OCI-LY3 (cell line): ENCODE measurements around the gene DDX41.

ENCODE experiments used
- H2AFZ ChIP-seq: fragments of 200-600, 300-600 bp; shearing (Covaris generic); 2 replicates; pipeline ENCODE4 v1.6.0; 2014; ENCODE audit warnings: antibody characterized with exemption, low read depth, low read length
- H3K27ac ChIP-seq: fragments of 200-600, 300-600 bp; sonication (generic); 2 replicates; pipeline ENCODE4 v1.5.1; 2014; ENCODE audit warnings: mild to moderate bottlenecking, low read length, moderate library complexity, mixed read lengths
- H3K27me3 ChIP-seq: fragments of 200-600, 300-600 bp; sonication (generic); 2 replicates; pipeline ENCODE4 v1.6.1; 2014; ENCODE audit warnings: low read depth, low read length, mixed read lengths
- H3K36me3 ChIP-seq: fragments of 200-600, 300-600 bp; sonication (generic); replicated peaks from 2 replicates; pipeline ENCODE3; 2014; ENCODE audit warnings: low read depth, low read length, mixed read lengths
- H3K4me1 ChIP-seq: fragments of 300-600, 200-600 bp; sonication (generic); 2 replicates; pipeline ENCODE4 v1.6.1; 2014; ENCODE audit warnings: low read length, mixed read lengths
- H3K4me2 ChIP-seq: fragments of 200-600, 300-600 bp; sonication (generic); 2 replicates; pipeline ENCODE4 v1.6.1; 2014; ENCODE audit warnings: low read length, mixed read lengths
- H3K4me3 ChIP-seq: fragments of 300-600, 200-600 bp; sonication (generic); 2 replicates; pipeline ENCODE4 v1.5.1; 2014; ENCODE audit warnings: antibody characterized with exemption, mild to moderate bottlenecking, low read length, moderate library complexity
- H3K79me2 ChIP-seq: fragments of 300-600, 200-600 bp; shearing (Covaris generic); 2 replicates; pipeline ENCODE4 v1.6.1; 2014; ENCODE audit warnings: mild to moderate bottlenecking, low read length, mixed read lengths
- H3K9ac ChIP-seq: fragments of 300-600, 200-600 bp; shearing (Covaris generic); 2 replicates; pipeline ENCODE4 v1.6.0; 2014; ENCODE audit warnings: mild to moderate bottlenecking, low read length, moderate library complexity
- H3K9me3 ChIP-seq: fragments of 200-600, 300-600 bp; shearing (Covaris generic); 2 replicates; pipeline ENCODE4 v1.6.1; 2014; ENCODE audit warnings: low read length, mixed read lengths; ENCODE audit not compliant: insufficient read depth
- H4K20me1 ChIP-seq: fragments of 200-600, 300-600 bp; sonication (generic); 2 replicates; pipeline ENCODE4 v1.6.1; 2016; ENCODE audit warnings: low read length, mixed read lengths; ENCODE audit not compliant: insufficient read depth
- CTCF ChIP-seq: fragments of 200-600, 300-600 bp; sonication (generic); IDR thresholded peaks from 2 replicates; pipeline ENCODE4 v1.5.1; 2014; ENCODE audit warnings: antibody characterized with exemption, low read length, low read depth
- EZH2phosphoT487 ChIP-seq: fragments of 200-600 bp; shearing (Covaris generic); IDR thresholded peaks from 2 replicates; pipeline ENCODE4 v1.6.1; 2018; ENCODE audit warnings: antibody characterized with exemption, mixed run types, low read depth

The DDX41 gene

GRCh38 chr5:177523711-177524538 is 7.2 kb upstream of the DDX41 start:
- Histone ChIP-seq H3K9ac (no peak overlapping the region), H3K27ac (no peak overlapping the region), H3K36me3 (peaks cover 36% of the 10 kb centered on the region)

GRCh38 chr5:177520916-177521513 is 4.3 kb upstream of the DDX41 start:
- Histone ChIP-seq H3K27me3 (no peaks in the 10 kb centered on the region), H3K4me1 (peaks cover 1% of the 10 kb centered on the region), H3K27ac (no peak overlapping the region), H3K4me3 (no peak overlapping the region), H3K9me3 (no peaks in the 10 kb centered on the region), H3K9ac (no peak overlapping the region), H3K4me2 (no peak overlapping the region), H3K79me2 (peaks cover 10% of the 10 kb centered on the region), H2AFZ (no peak overlapping the region), H4K20me1 (no peaks in the 10 kb centered on the region), H3K36me3 (peaks cover 27% of the 10 kb centered on the region)
- TF ChIP-seq EZH2phosphoT487, result no peak
- no peak for TF ChIP-seq CTCF

More at GRCh38 chr5:177523711-177524538, 7.2 kb upstream of the DDX41 start:
- Histone ChIP-seq H2AFZ (no peak overlapping the region), H3K4me3 (no peak overlapping the region), H3K79me2 (no peaks in the 10 kb centered on the region), H3K27me3 (no peaks in the 10 kb centered on the region), H3K4me2 (no peak overlapping the region), H3K9me3 (no peaks in the 10 kb centered on the region), H3K4me1 (no peaks in the 10 kb centered on the region), H4K20me1 (no peaks in the 10 kb centered on the region)
- TF ChIP-seq CTCF (no peak), EZH2phosphoT487 (no peak)

- Histone ChIP-seq H3K4me1 (peaks cover 9% of the 10 kb centered on the region), H3K27me3 (no peaks in the 10 kb centered on the region), H3K79me2 (peaks cover 17% of the 10 kb centered on the region), H3K9ac (no peak overlapping the region), H3K36me3 (peaks cover 25% of the 10 kb centered on the region), H4K20me1 (no peaks in the 10 kb centered on the region), H3K4me3 (no peak overlapping the region), H3K27ac (no peak overlapping the region), H2AFZ (no peak overlapping the region), H3K4me2 (no peak overlapping the region), H3K9me3 (no peaks in the 10 kb centered on the region)
- no peak for TF ChIP-seq EZH2phosphoT487
- TF ChIP-seq CTCF, result no peak
Measured at GRCh38 chr5:177520271-177520670, 3.5 kb upstream of the DDX41 start.

GRCh38 chr5:177519463-177520235 is 2.9 kb upstream of the DDX41 start:
- Histone ChIP-seq H3K79me2 (peaks cover 20% of the 10 kb centered on the region), H2AFZ (no peak overlapping the region)

More at GRCh38 chr5:177519463-177520235, 2.9 kb upstream of the DDX41 start:
- H3K4me3 ChIP-seq, result no peak overlapping the region
- no peaks in the 10 kb centered on the region for H3K27me3 ChIP-seq
- TF ChIP-seq EZH2phosphoT487 (no peak), CTCF (no peak)
- no peaks in the 10 kb centered on the region for H3K9me3 ChIP-seq
- H3K9ac ChIP-seq, result no peak overlapping the region
- peaks cover 27% of the 10 kb centered on the region for H3K36me3 ChIP-seq
- H3K27ac ChIP-seq, result no peak overlapping the region
- H4K20me1 ChIP-seq, result no peaks in the 10 kb centered on the region
- no peak overlapping the region for H3K4me2 ChIP-seq
- H3K4me1 ChIP-seq, result peaks cover 11% of the 10 kb centered on the region
